HCT116 (cell line): ENCODE results near the gene A4GALT. TPM values are rescaled to one million over a fixed set of nuclear protein-coding genes. Genes with fewer than 3 reads are reported as not detected.
A peak's percentile ranks its signal among the peaks of the same experiment; 100 is the strongest.

ENCODE experiments used
- ATAC-seq: fragments of 200-7000 bp; cut with Tn5 transposase; 2 replicates; pipeline ENCODE4 v1.9.1; 2020; ENCODE audit warnings: mild to moderate bottlenecking, moderate library complexity
- BruUV-seq: library from RNA; stranded (reverse); fragments of 400-500 nt; replicated peaks from 2 replicates; lab custom pipeline; 2021; lab: Mats Ljungman, UMichigan
- CTCF ChIA-PET: fragments of 300-600 bp; sonication (Branson Sonifier 250); formaldehyde crosslinking; loops from one replicate; lab custom pipeline; 2021; ENCODE audit warnings: antibody characterized with exemption; lab: Charles Lee
- POLR2A ChIA-PET: fragments of 300-600, 350-600 bp; sonication (Branson Sonifier 250); formaldehyde crosslinking; loops from one replicate; lab custom pipeline; 2021; ENCODE audit warnings: antibody characterized with exemption; lab: Charles Lee
- RAD21 ChIA-PET, 2 experiments: fragments of 300-600 bp; sonication (Branson Sonifier 250); formaldehyde crosslinking; loops; one replicate each; lab custom pipeline; 2023; ENCODE audit warnings: low total read pairs in 2 of 2; ENCODE audit not compliant: uncharacterized antibody in 2 of 2, unreplicated experiment in 2 of 2, low non-redundant PET in 1 of 2; lab: Charles Lee
- DNase-seq: peaks from one replicate; pipeline ENCODE4 v3.0.0-alpha.2; 2010; ENCODE audit warnings: low read depth, low spot score
- H2AFZ ChIP-seq: fragments of 200-600 bp; shearing (Covaris generic), sonication (generic); 2 replicates; pipeline ENCODE4 v1.6.1; 2017; ENCODE audit warnings: low read depth, mixed run types, mixed read lengths, antibody characterized with exemption, low read length; ENCODE audit not compliant: poor library complexity, severe bottlenecking
- H3K27ac ChIP-seq: 2 replicates; pipeline ENCODE4 v1.5.1; 2012; ENCODE audit warnings: low read depth, low read length
- H3K27me3 ChIP-seq: fragments of 200-600 bp; sonication (generic); 2 replicates; pipeline ENCODE4 v1.6.1; 2016; ENCODE audit warnings: mixed run types, low read length, mixed read lengths; ENCODE audit not compliant: insufficient read depth
- H3K36me3 ChIP-seq, 2 experiments: fragments of 200-500 bp in 1 of 2; fragments of 200-600 bp in 1 of 2; sonication (Bioruptor generic) in 1 of 2; sonication (generic) in 1 of 2; 2 replicates each; pipeline versions ENCODE4 v1.5.1 to v1.6.1; 2014 to 2016; ENCODE audit warnings: low read length in 2 of 2, inconsistent platforms in 1 of 2, mixed read lengths in 1 of 2, mixed run types in 1 of 2; ENCODE audit not compliant: insufficient read depth in 2 of 2, control insufficient read depth in 1 of 2
- H3K4me1 ChIP-seq, 2 experiments: fragments of 200-600 bp in 1 of 2; sonication (generic) in 1 of 2; 2 replicates each; pipeline versions ENCODE4 v1.5.1 to v1.6.1; 2012 to 2017; ENCODE audit warnings: low read length in 2 of 2, inconsistent platforms in 1 of 2, mild to moderate bottlenecking in 1 of 2, mixed read lengths in 1 of 2, mixed run types in 1 of 2, moderate library complexity in 1 of 2; ENCODE audit not compliant: insufficient read depth in 2 of 2, control insufficient read depth in 1 of 2
- H3K4me2 ChIP-seq: fragments of 200-600 bp; sonication (generic); 2 replicates; pipeline ENCODE4 v1.6.1; 2017; ENCODE audit warnings: mixed run types, low read length, mixed read lengths
- H3K4me3 ChIP-seq, 2 experiments: fragments of 200-600 bp in 1 of 2; sonication (generic) in 1 of 2; replicated peaks in 1 of 2; 2 replicates each; pipeline ENCODE4 v1.5.1; 2011 to 2016; ENCODE audit warnings: low read length in 2 of 2, control low read depth in 1 of 2, low read depth in 1 of 2, mild to moderate bottlenecking in 1 of 2, mixed read lengths in 1 of 2, mixed run types in 1 of 2
- H3K79me2 ChIP-seq: fragments of 200-600 bp; sonication (generic); 2 replicates; pipeline ENCODE4 v1.6.1; 2017; ENCODE audit warnings: mild to moderate bottlenecking, mixed run types, low read length, moderate library complexity, mixed read lengths; ENCODE audit not compliant: insufficient read depth
- H3K9ac ChIP-seq: fragments of 200-600 bp; sonication (generic); 2 replicates; pipeline ENCODE4 v1.6.1; 2016; ENCODE audit warnings: low read length, mixed read lengths
- H3K9me2 ChIP-seq: fragments of 200-600 bp; sonication (generic), shearing (Covaris generic); 2 replicates; pipeline ENCODE4 v1.6.1; 2017; ENCODE audit warnings: mixed run types, mild to moderate bottlenecking, moderate library complexity; ENCODE audit not compliant: insufficient read depth
- H3K9me3 ChIP-seq, 2 experiments: fragments of 200-500 bp in 1 of 2; fragments of 200-600 bp in 1 of 2; sonication (Bioruptor generic) in 1 of 2; sonication (generic) in 1 of 2; 2 replicates each; pipeline ENCODE4 v1.6.1; 2014 to 2017; ENCODE audit warnings: low read length in 2 of 2, mixed read lengths in 2 of 2, inconsistent platforms in 1 of 2, low read depth in 1 of 2, mild to moderate bottlenecking in 1 of 2, mixed run types in 1 of 2, moderate library complexity in 1 of 2; ENCODE audit not compliant: control insufficient read depth in 1 of 2, insufficient read depth in 1 of 2
- H4K20me1 ChIP-seq: fragments of 200-600 bp; sonication (generic), shearing (Covaris generic); 2 replicates; pipeline ENCODE4 v1.6.1; 2017; ENCODE audit warnings: mixed run types, mild to moderate bottlenecking, moderate library complexity; ENCODE audit not compliant: insufficient read depth
- CEBPB ChIP-seq: IDR thresholded peaks from 2 replicates; pipeline ENCODE4 v1.6.1; 2012; ENCODE audit warnings: low read depth
- EGR1 ChIP-seq: IDR thresholded peaks from 2 replicates; pipeline ENCODE4 v1.6.1; 2012; ENCODE audit warnings: low read depth
- EZH2phosphoT487 ChIP-seq: fragments of 200-600 bp; IDR thresholded peaks from 2 replicates; pipeline ENCODE4 v1.6.1; 2018; ENCODE audit warnings: antibody characterized with exemption, borderline replicate concordance
- FOSL1 ChIP-seq: IDR thresholded peaks from 2 replicates; pipeline ENCODE4 v1.6.1; 2012; ENCODE audit warnings: low read depth
- MAX ChIP-seq: IDR thresholded peaks from 2 replicates; pipeline ENCODE4 v1.6.1; 2012
- POLR2A ChIP-seq: IDR thresholded peaks from 2 replicates; pipeline ENCODE4 v1.7.0; 2011; ENCODE audit warnings: borderline replicate concordance; ENCODE audit not compliant: insufficient read depth, insufficient read length; ENCODE audit errors: extremely low read depth
- POLR2AphosphoS5 ChIP-seq: IDR thresholded peaks from 2 replicates; pipeline ENCODE4 v1.6.1; 2011; ENCODE audit warnings: mild to moderate bottlenecking, low read depth, low read length, moderate library complexity
- YY1 ChIP-seq: IDR thresholded peaks from 2 replicates; pipeline ENCODE4 v1.6.1; 2011; ENCODE audit warnings: low read length, low read depth, moderate library complexity, mild to moderate bottlenecking; ENCODE audit not compliant: insufficient replicate concordance; ENCODE audit errors: extremely low read depth
- ZFX ChIP-seq: fragments of 450-650 bp; IDR thresholded peaks from 2 replicates; pipeline ENCODE4 v1.6.1; 2017
- intact Hi-C: fragments of 100-400 bp; cut with micrococcal nuclease; formaldehyde crosslinking; loops from 2 replicates; pipeline ENCODE4 v1.10.0; 2022
- total RNA-seq: library from RNA; stranded (reverse); gene quantifications from one replicate; pipeline ENCODE4 v1.2.1, GENCODE V29; 2021; ENCODE audit not compliant: unreplicated experiment

A4GALT gene
- total RNA-seq, 1 experiment from 2014 or later = 16.0 TPM

GRCh38 chr22:42649246-42650099 is 71.2 kb downstream of the A4GALT start, which contains the start of gene CYB5R3:
TSS of gene CYB5R3 (minus strand) at chr22:42649392. CDS start at chr22:42649315, 77 bp downstream.
- Histone ChIP-seq H3K9me3 (no peaks in the 10 kb centered on the region), H3K27me3 (no peaks in the 10 kb centered on the region), H3K4me1 (peaks cover 5 to 27% of the 10 kb centered on the region in 2 experiments; a peak in 3 of 4 replicates), H3K27ac (peak within 1 kb of the TSS; percentile 84), H3K36me3 (no peaks in the 10 kb centered on the region), H3K4me2 (peak within 1 kb of the TSS; percentile 98), H3K9ac (peak within 1 kb of the TSS; percentile 99), H2AFZ (no peak within 1 kb of the TSS), H3K4me3 (peak within 1 kb of the TSS; percentile 98 to 100), H4K20me1 (no peaks in the 10 kb centered on the region), H3K9me2 (no peaks in the 10 kb centered on the region), H3K79me2 (peaks cover 44% of the 10 kb centered on the region)
- DNase-seq (peak; percentile 42), ATAC-seq (peak; percentile 91)
- BruUV-seq = TSS peak; percentile 99
- TF ChIP-seq YY1 (peak; percentile 85), CEBPB (no peak), EGR1 (no peak), POLR2A (peak; percentile 50), ZFX (peak; percentile 78), MAX (no peak), POLR2AphosphoS5 (peak; percentile 52), EZH2phosphoT487 (no peak), FOSL1 (no peak)
- ChIA-PET RAD21 (interaction anchor here (0.6 kb wide), 3 partner anchors 64 to 441 kb away, joined by 3 to 5 read pairs (median 3); partner anchors contain the start of gene ARFGAP3 (in 1 of the 2)), POLR2A (interaction anchor here (0.6 to 2.6 kb wide), 6 partner anchors 9 to 563 kb away, joined by 3 to 17 read pairs (median 3); no protein-coding TSS in a partner anchor), CTCF (interaction anchor here (1.4 kb wide), 1 partner anchor 29 kb away, joined by 3 read pairs; no protein-coding TSS in a partner anchor)
- intact Hi-C loops = no loop called here
